Activated CD8-positive, alpha-beta memory T cell treated with anti-CD3 and anti-CD28 coated beads, Interleukin-2, amount 50 U/mL, for 1 hour (primary cell): ENCODE results near the gene EIF5.
"Not testable (repeated sequence)": the region's sequence is repeated elsewhere in the genome, so short reads cannot be mapped to it uniquely, and the experiment has no call there.

ENCODE experiments used
- DNase-seq: peaks from one replicate; pipeline ENCODE4 v3.0.0-alpha.2; 2020; ENCODE audit errors: extremely low read depth

Gene EIF5

GRCh38 chr14:103336191-103336590, 2.2 kb downstream of the EIF5 start:
- no peak for DNase-seq

DNA sequence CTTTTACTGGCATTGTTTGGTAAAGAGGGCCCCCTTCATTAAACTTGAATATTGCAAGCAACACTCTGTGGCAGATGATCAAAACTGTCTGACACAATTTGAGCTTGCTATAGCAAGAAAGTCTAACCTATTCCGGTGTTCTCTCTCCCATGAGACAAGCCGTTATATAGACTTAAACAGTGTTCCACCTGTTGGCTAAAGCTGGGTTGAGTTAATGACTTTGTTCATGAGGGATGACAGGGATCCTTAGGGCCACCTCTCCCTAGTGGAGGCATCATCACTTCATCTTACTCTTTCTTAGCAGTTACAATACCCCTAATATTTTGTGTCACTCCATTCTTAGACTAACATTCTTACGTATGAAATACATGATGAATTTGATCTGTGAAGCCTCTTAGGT, 3.8 kb downstream of the EIF5 start:
- no peak for DNase-seq

DNA sequence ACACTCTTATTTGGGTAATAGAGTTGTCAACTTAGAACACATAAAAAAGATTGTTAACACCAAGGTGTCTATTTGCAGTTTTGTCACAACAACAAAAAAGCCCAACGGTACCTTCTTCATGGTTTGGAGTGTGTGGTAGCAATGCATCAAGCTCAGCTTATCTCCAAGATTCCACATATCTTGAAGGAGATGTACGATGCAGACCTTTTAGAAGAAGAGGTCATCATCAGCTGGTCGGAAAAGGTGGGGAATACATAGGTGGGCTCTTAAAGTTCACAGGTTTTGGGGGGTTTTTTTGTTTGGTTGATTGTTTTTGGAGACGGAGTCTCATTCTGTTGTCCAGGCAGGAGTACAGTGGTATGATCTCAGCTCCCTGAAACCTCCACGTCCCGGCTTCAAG, 5.5 kb downstream of the EIF5 start:
- DNase-seq, result no peak

GRCh38 chr14:103340480-103341212, 6.6 kb downstream of the EIF5 start:
- DNase-seq, result no peak

DNA sequence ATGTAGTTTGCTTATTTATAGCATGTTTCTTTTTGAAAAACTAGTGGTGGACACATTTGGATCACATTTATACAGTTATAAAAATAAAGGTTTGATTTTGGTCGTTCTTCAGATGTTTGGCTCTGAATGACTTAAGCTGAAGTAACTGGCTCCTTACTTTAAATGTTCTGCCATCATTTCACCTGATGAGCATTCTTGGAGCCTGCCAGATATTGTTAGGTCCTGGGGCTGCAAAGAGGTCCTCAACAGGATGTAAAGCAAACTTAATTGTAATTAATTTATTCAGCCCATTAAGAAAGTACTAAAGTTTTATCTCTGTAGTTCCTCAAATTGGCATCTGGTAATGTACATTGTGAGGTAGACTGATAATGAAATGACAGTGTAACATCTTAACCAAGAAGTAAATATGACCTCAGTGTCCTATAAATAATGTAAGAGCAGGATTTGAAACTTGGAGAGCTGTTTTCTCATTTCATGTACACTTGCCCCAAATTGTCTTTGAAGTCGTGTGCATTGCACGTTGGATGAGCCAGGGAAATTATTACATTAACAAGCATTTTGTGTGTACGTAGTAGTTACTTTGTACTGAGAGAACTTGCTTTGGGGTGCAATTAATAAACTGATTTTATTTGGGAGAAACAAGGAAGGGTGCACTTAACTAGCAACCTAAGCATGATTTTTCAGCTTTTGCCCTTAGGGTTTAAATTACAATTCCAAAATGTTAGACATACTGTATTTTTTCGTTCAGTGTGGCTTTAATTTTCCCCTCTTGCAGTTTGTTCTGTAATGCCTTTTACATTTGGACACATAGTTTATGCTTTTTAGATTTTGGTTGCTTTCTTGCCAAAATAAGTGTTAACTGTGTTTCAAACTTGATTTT, 7.5 kb downstream of the EIF5 start:
- no peak for DNase-seq

DNA sequence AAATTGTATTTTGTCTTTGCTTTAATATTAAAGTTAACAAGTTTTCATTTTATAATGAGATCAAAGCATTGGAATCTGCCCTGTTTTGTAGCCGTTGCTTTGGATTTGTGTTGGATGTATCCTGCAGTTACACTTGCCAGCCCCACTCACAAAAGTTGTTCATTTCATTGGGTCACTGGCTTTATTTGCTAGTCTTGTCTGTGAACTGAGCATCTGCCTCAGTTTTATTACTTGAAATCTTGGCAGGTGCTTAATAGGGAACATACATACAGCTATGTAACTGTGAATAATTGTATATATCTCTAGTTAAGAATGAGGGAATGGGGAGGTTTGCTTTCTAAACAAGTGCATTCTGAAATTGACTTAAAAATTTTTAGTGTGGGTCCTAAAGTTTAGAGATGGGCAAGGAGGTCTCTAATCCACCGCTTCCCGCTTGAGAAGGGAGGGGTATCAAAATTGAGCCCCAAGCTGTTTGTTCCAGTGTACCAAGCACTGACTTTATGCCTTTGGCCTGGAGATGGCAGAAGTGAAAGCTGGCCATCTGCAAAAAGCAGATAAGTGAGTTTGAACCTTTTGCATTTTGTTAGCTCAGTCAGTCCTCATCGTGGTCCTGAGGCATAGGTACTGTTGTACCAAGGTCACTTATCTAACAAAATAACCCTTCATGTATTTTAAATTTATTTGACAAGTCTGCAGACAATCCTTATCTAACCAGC, 9.3 kb downstream of the EIF5 start:
- no peak for DNase-seq

DNA sequence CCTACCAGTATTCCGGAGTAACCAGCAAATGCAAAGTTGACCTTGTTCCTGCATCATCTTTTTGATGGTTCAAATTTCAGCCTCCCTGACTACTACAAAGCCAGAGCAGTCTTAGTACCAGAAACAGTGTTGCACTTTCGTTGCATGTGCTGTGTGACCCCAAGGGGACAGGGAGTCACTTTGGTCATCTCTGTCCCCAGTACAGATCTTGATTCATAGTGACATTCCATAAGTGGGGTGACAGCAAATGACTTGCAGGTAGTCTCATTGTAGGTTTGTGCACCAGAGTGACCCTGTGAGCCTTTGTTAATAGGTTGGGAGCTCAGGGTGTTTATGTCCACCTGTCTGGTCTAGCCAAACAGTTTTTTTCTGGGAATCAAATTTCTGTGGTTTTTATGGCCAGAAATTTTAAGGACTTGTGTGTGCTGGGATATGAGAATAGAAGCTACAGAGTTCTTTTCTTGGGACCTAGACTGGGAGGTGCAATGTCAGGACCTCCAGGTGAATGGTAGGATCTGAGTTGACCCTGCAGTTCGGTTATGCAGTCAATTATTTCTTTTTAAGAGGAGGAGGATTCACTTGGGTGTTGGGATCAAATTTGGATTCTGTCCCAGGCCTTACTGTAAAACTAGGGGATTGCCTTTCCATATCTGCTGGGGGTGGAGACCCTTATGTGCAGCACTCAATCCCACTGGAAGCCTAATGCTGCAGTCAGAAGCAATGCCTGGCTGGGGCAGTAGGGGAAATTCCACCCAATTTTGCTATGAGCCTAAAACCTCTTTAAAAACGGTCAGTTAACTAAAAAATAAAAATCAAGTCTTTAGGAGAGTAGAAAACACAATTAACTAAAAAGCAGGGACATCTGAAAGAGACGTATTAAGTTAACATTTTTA, 10.1 kb downstream of the EIF5 start:
- no peak for DNase-seq

- DNase-seq, result no peak
These were observed 12.2 kb downstream of the EIF5 start for GRCh38 chr14:103346286-103346685.

GRCh38 chr14:103347091-103347815, 13.2 kb downstream of the EIF5 start:
- no peak for DNase-seq

DNA sequence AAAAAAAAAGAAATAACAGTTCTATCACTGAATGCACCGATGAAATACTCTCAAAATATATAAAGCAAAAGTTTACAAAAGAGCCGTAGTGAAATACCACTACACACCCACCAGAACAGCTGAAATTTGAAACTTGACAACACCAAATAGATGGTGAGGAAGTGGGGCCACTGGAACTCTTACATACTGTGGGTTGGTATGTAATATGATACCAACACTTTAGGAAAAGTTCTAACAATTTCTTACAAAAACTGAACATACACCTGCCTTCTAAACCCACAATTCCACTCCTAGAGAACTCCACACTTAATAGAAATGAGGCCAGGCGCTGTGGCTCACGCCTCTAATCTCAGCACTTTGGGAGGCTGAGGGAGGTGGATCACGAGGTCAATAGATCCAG, 14.1 kb downstream of the EIF5 start:
- no peak for DNase-seq

GRCh38 chr14:103349982-103350381, 15.9 kb downstream of the EIF5 start:
- no peak for DNase-seq

DNA sequence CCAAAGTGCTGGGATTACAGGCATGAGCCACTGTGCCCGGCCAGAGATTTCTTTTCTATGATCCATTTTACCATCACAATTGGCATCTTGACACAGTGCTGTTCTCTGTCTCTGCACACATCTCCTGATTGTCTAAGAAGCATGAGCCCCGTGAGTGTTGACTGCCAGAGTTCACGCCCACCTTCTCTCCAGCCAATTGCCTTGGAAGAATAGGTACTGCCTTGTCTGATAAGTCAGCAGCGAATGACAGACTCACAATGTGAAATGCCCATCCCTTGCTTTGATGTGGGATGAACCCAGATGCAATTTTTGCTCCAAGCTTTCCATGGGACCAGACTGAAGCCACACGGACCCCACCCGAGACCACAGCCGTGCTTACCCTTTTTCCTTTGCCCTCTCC, 19.3 kb downstream of the EIF5 start:
- no peak for DNase-seq

DNA sequence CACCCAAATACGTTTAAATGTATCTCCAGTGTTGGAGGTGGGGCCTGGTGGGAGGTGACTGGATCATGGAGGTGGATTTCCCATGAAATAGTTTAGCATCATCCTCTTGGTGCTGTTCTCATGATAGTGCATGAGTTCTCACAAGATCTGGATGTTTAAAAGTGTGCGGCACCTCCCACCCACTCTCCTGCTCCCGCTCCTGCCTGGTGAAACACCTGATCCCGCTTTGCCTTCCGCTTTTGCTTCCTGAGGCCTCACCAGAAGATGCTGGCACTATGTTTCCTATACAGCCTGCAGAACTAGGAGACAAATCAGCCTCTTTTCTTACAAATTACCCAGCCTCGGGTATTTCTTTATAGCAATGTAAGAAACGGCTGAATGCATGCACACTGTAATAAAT, 20.1 kb downstream of the EIF5 start:
- no peak for DNase-seq

DNA sequence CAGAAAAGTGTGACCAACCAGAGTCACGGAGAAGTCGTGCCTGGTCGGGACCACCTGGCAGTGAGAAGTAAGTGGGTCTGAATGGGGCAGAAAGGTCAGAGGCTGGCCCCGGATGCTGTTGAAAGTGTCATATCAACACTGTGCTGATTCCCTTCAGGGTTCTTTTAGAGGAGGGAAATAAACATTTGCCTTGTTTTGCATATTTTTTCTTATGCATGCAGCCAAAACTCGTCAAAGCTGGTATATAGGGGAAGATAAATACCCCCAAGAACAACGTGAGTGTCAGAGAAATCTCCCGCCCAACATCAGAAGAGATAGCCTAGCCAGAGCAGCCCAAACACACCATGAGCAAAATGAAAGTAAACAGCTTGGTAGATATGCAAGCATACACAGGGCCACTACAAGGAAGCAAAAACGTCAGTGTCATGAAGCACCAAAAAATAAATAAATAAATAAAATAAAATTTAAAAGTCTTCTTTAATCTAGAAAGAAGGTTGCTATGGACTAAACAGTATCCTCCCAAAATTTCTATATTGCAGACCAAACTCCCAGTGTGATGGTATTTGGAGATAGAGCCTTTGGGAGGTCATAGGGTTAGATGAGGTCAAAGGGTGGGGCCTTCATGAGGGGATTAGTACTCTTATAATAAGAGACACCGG, 22.1 kb downstream of the EIF5 start:
- DNase-seq, result no peak

DNA sequence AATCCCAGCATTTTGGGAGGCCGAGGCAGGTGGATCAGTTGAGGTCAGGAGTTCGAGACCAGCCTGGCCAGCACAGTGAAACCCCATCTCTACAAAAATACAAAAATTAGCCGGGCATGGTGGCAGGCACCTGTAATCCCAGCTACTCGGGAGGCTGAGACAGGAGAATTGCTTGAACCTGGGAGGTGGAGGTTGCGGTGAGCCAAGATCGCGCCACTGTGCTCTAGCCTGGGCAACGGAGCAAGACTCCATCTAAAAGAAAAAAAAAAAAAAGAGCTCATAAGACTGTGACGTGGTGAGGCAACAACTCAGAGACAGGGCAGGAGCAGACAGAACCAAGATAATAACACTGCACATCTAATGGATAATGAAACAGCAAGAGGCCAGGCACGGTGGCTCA, 23.5 kb downstream of the EIF5 start:
- DNase-seq, result not testable (repeated sequence)

DNA sequence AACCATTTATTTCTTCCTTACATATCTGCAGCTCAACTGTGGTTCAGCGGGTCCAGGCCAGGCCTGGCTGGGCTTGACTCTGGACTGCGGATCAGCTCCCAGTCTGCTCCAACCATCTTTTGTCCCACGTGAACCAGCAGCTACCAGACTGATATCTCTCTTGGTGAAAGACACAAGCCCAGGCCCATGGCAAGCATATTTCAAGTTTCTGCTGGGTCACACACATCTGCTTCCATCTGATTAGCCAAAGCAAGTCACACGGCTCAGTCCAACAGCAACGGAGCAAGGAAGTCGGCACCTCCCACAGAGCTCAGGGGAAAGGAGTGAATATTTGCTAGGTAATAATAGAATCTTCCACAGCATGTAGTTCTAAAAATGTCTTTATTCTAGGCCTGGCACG, 26.5 kb downstream of the EIF5 start:
- no peak for DNase-seq

- no peak for DNase-seq
These were observed 27.8 kb downstream of the EIF5 start for GRCh38 chr14:103361867-103362266.

DNA sequence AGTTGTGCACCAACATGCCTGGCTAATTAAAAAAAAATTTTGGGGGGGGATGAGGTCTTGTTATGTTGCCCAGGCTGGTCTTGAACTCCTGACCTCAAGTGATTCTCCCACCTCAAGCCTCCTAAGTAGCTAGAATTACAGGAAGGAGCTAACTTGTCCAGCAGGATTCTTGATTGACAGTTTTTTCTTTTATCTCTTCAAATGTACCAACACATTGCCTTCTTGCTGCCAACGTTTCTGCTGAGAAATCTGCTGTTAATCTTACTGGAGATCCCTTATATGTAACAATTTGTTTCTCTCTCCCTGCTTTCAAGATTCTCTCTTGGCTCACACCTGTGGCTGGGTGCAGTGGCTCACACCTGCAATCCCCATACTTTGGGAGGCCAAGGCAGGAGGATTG, 28.7 kb downstream of the EIF5 start:
- DNase-seq, result no peak

- DNase-seq, result no peak
These were observed 32.7 kb downstream of the EIF5 start for GRCh38 chr14:103366741-103367140.

- DNase-seq, result no peak
These were observed 34.0 kb downstream of the EIF5 start for GRCh38 chr14:103367995-103368394.
